ENCODE data around the gene ATP2B3.
A peak's percentile ranks its signal among the peaks of the same experiment; 100 is the strongest.

Gene ATP2B3

DNA sequence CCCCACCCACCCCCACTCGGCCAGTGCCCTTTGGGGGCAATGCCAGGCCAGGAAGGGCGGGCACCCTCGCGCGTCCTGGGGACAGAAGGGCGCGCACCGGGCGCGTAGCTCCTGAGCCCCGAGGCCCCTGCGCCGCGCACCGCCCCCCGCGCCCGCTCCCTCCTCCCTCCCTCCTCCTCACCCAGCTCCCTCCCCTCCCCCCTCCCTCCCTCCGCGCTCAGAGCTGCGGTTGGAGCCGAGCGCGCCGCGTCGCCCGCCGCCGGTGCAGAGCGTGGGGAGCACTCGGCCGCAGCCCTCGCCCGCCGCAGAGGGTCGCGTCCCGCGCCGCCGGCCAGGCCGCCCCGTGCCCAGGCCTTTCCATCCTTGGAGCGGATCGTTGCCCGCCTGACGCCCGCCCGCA lies at the start of gene ATP2B3:
Gene ATP2B3 (plus strand): TSS at position 220 of the 400 bp plus-strand sequence. CDS start 18,606 bp downstream, outside the sequence.
- DNase-seq: no peak

DNA sequence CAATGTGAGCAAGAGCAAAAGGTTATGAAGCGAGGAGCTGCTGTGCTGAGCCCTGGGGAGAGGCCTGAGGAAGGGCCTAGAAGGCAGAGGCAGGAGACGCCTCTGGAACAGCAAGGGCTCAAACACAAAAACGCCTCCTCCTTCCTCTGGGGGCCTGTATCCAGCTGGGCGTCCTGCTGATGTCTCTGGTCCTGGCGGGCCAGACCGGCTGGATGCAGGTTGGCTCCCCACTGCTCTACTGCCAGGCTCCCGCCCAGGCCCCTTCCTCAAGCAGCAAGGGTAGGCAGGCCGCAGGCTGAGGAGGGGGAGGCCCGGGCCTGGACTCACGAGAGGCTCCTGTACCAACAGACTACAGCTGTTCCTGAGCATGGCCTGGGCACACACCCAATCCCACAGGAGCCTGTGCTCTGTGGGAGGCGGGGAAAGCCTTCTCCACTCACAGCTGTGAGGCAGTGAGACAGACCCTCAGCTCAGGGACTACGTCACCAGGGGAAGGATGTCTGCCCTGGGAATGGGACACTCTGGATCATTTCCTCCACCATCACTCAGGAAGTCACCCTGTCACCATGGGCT lies 49.3 kb upstream of the ATP2B3 start:
- no peak for DNase-seq

DNA sequence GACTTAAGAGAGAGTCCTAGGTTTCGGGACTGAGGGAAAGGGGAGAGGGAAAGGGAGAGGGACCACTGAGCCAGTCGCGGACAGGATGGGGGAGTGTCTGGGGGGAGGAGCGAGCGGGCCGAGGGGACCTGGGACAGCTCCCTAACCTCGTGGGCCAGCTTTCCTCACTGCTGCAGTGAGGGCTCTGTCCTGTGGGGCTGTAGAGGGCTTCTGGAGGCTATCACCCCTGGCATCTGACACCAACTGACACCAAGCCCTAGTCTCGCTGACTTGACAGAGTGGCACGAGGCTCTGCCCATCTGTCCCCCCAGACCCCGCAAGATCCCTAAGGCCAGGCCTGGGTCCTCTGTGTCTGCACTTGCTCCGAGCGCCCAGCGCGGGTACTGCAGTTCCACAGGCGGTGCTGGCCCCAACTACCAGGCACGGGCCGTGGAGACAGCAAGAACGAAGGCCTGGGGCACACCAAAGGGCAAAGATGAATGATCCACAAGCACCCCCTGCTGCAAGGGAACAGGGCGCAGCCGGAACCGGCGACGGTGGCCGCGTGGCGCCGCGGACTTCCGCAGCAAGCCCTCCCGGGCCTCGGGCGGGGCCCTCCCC lies 47.5 kb upstream of the ATP2B3 start:
- peak; percentile 31 for DNase-seq

DNA sequence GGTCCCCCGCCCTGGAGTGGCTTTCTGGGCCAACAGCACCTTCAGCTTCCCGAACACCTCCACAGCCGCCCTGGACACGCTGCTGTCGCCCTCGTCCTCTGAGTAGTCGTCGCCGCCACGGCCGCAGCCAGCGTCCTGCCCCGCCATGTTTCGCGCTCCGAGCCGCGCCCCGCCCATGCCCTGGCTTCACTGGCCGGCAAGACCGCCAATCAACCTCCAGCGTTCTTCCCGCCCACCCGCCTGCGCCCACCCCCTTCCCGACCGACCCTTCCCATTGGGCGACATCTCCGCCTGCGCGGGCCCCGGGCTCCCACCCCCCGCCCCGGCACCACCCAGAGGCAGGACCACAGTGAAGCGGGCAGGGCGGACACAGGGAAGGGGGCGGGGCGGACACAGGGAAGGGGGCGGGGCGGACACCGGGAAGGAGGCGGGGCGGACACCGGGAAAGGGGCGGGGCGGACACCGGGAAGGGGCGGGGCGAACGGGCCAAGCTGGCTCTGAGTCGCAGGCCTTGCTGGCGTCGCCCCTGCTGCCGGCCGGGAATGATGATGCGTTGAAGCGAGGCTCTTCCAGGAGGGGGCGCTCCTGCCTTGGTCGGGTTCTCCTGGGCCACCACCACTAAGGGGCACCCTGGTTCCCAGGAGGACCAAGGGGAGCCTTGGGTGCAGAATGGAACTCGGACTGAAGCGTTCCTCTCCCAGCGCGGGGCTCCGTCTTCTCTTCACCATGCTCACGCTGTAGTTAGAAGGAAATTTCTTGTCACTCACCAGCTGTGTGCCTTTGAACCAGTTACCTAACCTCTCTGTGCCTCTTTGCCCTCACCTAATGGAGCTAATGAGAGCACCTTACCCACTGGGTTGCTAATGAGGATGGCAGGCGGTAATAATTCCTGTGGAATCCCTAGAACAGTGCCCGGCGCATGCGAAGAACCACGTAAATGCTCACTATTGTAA lies 46.8 kb upstream of the ATP2B3 start, which contains the start of gene HAUS7:
Gene HAUS7 (minus strand): TSS at position 166 of the 953 bp plus-strand sequence. CDS start 19 bp downstream, at position 147.
- peak; percentile 88 for DNase-seq

DNA sequence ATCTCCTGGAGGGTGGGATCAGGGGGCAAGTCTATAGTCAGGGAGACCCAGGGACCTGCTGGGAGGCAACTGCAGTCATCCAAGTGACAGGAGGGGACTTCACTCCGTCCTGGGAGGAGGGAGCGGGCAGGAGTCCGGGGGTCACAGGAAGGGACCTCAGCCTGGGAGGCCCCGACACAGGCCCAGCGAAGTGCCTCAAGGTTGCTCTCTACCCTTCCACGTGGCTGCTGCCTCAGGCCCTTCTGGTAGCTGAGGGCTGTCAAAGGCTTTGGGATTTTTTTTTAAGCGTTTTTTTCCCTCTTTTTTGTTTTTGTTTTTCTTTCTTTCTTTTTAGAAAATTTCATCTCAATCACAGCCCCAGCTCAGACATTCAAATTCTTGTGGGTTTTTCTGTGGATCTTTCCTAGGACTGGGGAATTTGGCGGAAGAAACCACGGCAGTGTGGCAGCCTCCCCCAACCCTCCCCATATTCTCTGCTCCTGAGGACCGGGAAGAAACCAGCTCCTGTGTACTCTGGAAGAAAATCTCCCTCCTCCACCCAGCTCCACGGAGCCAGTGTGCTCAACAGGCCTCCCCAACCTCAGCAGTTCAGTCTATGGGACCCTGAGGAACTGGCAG lies 45.7 kb upstream of the ATP2B3 start:
- no peak for DNase-seq

DNA sequence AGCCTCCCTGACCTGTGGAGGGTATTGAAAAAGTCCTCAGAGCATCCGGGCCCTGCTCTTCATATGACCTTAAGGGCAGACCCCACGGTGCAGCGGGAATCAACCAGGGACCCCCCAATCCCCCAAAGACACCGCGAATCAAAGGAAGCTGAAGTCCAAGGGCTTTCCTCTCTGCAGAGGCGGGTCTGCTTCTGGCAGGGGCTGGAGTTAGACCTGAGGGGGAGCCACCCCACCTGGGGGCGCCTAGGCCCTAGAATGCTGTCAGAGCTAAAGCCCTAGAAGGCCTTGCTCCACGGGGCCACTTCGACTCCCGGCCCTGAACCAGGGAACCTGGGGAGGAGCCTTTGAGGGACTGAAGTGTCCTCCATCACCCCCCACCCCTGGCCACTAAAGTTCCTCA lies 44.3 kb upstream of the ATP2B3 start:
- no peak for DNase-seq

DNA sequence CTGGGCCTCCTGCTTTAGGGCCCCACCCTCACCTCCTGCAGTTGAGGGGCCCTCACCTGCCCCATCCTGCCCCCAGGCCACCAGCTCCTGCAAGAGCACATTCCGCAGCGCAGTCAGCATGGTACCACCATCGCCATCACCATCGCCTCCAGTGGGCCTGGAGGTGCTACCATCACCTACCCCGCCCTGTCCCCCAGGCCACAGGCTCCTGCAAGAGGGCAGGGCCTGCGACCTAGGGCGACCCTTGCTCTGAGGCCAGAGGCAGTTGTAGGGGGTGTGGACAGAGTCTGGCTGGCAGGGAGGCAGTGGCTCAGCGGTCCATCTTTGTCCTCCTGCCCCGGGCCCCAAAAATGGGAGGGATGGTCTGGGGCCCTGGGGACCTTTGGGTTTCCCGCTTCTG lies 43.2 kb upstream of the ATP2B3 start:
- no peak for DNase-seq

DNA sequence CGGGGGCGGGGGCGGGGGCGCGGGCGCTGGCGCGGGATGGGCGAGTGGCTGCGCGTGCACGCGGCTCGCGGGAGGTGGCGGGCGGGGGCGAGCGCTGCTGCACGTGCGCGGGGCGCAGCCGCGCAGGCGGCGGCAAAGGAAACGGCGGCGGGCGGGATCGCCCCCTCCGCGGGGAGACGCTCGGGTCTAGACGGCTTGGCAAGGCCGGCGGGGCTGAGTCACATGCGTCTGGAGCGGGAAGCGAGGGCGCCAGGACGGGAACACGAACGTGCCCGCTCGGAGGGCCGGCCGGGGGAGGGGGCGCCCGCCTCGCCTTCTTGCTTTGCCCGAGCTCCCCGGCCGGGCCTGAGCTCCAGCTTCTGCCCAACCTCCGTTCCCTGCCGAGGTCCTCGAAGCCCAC lies 42.7 kb upstream of the ATP2B3 start:
- DNase-seq: no peak

DNA sequence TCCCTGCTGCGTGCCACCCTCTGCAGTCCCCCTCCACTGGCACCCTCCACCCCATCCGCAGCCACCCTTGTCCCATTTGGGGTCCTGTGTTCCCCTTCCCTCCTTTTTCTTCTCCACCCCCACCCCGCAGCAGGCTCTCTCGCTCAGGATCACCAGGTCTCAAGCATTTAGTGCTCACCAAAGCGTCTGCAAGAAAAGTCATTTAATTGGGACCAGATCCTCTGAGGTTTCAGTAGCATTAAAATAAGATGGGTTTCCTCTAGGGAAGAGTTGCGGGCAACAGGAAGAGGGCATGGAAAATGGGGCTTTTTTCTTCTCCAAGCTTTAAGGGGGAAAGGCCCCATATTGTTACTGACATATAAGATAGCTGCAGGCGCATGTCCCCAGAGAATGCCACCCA lies 42.2 kb upstream of the ATP2B3 start:
- DNase-seq: no peak

DNA sequence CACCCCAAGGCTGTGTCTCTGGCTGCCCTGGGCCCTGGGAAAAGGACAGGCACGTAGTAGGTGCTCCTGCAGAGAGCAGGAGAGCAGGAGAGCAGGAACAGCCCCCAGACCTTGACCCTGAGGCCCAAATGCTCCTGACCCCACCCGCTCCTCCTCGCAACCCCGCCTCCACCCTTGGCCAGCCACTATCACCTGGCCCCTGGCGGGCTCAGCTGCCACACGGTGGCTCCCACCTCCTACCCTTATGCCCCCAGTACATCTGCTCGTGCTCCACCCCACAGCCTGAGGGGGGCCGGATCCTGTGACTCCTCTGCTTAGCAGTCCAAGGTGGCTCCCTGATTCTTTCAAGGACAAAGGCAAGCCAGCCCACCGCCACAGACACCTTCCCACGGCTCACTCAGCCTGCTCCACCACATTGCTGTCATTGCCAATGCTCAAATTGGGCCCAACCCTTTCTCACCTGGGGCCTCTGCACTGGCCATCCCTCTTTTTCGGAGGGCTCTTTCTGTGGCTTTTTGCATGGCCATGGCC lies 41.6 kb upstream of the ATP2B3 start:
- no peak for DNase-seq

DNA sequence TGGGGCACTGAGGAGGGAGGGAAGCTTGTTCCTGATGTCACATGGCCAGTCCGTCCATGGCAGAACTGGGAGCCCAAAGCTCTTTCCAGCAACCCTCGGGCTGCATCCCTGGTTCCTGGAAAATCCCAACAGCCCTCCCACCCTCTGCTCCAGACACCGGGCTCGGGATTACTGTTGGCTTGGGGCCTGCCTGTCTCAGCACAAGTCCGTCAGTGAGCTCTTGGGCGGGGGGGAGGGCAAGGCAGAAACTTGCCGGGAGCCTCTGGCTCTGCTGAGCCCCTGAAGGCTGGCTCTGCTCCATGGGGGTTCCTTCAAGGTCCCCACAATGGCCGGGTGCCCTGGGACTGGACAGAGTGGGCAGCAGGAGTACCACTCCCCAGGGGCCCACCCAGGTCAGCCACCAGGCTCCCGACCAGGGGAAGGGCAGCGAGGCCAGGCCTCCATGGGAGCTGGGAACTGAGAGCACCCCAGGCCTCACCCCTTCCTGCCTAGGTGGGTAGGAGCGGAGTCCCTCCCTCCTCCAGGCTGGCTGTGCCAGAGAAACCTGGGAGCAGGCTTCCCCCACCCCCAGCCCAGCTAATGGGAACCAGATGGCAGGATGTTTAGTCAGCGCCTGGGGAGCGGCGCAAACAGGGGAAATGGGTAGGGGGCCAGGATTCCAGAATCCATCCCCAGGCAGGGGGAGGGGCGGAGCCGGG lies 40.6 kb upstream of the ATP2B3 start:
- no peak for DNase-seq

DNA sequence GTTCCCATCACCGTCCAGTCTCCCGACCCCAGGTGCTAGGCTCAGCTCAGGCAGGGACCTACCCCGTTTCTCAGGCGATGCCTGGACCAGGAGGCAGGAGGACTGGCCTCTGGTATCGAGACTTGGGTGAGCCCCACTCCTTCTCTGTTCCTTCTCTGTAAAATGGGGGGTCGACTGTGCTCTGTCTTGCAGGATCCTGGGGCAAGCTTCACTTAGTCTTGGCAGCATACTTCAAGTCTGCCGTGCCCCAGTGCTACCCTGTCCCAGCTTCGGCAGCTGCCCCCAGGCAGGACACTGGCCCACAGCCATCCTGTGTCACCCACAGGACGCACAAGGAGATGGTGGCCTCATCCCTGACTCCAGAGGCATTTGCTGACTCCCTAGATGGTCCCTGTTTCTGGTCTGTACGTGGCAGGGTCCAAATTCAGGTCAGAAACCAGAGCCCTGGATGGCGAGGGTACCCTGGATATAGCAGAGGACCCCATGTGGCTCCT lies 40.0 kb upstream of the ATP2B3 start:
- no peak for DNase-seq

DNA sequence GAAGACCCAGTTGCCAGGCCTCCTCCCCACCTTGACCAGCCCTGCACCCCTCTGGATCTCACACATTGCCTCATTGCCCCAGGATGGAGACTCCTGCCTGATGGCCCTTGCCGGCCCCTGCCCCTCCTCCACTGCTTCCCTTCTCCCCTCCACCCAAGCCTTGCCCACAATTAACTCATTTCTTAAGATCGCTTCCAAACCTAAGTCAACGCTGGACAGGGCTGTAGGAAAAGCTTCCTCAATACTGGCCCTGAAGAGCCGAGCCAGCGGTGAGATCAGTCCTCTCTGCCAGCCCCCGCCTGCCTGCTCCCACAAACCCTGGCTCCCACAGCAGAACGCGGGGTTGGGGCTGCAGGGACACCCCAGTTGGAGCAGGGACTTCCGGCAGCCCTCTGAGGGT lies 39.5 kb upstream of the ATP2B3 start:
- no peak for DNase-seq

DNA sequence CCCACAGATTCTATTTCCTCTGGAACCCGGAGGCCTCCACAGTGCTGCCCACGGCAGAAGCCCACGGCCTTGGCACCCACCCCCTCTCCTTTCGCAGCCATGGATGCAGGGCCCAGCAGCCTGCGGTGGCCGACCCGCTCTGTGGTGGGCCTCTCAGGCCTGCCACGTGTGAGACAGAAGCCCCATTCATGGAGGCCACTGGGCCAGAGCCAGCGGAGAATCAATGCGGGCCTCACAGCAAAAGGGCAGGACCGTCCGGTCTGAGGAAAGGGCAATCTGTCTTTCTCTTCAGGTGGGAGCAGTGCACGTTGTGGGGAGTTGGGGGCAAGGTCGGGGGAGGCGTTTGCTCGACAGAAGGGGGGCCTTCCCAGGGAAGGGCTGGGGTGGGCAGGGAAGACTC lies 38.7 kb upstream of the ATP2B3 start:
- no peak for DNase-seq

DNA sequence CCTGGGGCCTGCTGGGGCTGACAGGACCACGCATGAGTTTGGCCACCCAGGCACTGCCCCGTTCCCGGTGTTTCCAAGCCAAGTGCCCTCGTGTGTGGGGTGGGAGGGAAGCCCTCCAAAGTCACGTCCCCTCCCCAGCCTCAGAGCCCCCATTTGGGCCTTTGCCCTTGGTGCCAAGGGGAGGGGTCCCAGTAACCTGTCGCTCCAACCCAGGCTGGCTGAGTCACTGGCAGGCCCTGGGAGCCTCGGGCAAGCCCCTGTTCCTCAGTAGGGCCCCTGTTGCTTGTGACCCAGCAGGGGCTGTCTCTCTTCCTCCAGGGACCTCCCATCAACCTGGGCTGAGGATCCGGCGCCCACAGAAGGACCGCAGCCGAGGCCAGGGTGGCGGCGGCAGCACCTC lies 36.4 kb upstream of the ATP2B3 start:
- DNase-seq: no peak

DNA sequence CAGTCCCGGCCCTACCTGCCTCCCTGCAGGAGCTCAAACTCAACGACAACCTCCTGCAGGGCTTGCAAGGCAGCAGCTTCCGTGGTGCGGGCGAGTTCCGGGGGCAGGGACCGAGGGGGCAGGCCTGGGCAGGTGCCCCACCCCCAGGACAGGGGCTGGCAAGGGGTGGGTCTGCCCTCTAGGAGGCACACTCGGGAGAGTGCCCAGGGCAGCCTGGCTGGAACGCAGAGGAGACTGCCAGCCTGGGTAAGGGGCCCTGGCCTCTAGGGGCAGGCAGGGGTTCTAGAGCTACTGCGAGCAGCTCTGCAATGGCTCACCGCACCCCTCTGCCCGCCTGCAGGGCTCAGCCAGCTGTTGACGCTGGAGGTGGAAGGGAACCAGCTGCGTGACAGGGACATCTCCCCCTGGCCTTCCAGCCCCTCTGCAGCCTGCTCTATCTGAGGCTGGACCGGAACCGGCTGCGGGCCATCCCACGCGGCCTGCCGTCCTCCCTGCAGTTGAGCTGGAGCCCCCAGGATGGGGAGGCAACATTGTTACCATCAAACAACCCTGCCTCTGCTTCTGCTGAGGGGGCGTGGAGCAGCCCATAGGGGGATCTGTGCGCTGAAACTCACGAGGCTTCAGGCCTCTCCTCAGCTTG lies 34.9 kb upstream of the ATP2B3 start:
- no peak for DNase-seq

DNA sequence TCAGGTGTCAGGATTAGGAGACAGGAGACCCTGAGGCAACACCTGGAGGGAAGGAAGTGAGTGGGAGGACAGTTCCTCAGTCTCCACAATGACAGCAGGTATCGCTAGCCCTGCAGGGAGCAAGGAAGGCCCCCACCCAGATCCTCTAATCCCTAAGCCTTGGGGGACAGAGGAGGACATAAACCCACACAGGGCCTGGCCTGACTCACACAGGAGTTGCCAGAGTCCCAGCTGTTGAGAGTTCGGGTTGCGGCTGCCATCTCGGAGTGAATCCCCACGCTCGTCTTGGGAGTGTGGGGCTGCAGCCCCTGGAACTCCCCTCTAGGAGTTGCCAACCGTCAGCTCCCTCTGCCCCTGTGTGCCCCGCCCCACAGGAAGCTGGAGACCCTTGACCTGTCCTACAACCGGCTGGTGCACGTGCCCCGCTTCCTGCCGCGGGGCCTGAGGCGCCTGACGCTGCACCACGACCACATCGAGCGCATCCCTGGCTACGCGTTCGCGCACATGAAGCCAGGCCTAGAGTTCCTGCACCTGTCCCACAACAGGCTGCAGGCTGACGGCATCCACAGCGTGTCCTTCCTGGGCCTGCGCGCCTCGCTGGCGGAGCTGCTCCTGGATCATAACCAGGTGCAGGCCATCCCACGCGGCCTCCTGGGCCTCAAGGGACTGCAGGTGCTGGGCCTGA lies 31.9 kb upstream of the ATP2B3 start:
- DNase-seq: no peak

DNA sequence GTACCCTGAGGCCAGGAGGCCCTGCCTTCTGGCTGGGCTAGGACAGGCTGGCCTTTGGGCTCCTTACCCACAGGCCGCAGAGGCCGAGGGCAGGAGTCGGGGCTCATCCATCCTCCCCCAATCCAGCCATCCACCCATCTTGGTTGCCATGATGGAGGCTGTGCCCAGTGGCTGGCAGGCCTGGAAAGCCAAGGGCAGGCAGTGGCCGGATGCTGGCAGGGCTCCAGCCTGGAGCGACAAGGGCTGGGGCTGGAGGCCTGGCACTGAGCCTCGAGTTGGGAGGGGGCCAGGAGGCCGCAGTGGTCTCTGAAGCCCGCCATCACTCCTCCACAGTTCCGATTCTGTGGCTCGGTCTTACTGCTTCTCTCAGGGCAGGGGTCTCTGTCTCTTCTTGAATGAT lies 31.3 kb upstream of the ATP2B3 start:
- DNase-seq: no peak

DNA sequence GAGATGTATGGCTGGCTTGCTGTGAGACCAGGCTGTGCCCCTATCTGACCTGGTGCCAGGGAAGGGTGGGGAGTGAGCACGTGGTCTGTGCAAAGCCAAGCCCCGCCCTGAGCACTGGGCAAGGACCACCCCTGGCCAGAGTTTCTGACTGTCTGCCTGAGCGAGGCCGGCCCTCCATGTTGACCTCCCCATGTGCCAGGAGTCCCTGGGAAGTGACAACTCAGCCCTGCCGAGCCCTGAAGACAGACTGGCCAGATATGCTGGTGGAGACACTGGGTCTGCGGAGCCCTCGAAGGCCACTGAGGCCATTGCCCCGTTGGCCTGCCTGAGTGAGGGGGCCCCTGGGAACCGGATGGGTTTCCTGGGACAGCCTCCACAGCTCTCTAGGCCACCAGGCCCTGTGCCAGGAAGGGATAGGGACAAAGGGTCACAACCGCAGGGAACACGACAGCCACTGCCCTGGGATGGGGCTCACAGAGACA lies 29.8 kb upstream of the ATP2B3 start:
- no peak for DNase-seq

DNA sequence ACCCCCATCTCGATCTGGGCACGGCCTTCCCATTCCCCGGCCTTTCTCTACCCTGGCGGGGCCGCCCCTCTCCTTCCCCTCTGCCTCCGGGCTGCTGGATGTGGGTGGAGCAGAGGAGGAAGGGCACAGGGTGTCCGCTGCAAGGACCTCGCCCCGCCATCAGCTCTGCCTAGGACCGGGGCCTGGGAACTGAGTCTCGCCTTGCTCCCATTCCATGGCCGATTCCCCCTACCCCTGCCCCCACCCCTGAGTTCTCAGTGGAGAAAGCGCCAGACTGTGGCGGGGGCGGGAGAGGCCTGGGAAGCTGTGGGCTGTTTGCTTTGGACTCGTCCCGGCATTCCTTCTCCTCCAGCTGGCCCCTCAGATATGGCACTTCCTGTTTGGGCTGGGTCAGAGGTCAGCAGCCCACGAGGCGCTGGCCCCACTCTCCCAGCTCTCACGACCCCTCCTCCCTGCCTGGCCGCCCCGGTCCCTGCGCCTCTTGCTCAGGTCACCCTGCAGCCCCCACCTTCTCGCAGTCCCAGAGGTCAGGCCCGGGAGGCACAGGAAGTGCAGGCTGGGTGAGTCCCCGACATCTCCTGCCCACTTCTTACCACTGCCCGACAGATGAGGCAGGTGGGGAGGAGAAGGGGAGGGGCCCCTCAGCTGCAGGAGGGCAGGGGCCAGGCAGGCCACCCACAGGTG lies 29.1 kb upstream of the ATP2B3 start:
- no peak for DNase-seq

Data from activated CD4-positive, alpha-beta T cell treated with anti-CD3 and anti-CD28 coated beads, Interleukin-2, amount 50 U/mL, for 16 hours (primary cell).